Measurements from ENCODE around the gene AHDC1.

AHDC1 gene

GRCh38 chr1:27561124-27561899, 42.6 kb downstream of the AHDC1 start:
- DNase-seq, result no peak
- Histone ChIP-seq H3K4me3 (ENCODE audit: low read length) (no peak overlapping the region), H3K79me2 (ENCODE audit: low read length) (no peaks in the 10 kb centered on the region), H4K20me1 (ENCODE audit: insufficient read depth, low read length) (no peaks in the 10 kb centered on the region), H3F3A (ENCODE audit: insufficient read depth, low read length) (peaks cover 5% of the 10 kb centered on the region; the same call in 1 of the 2 replicates), H3K4me2 (ENCODE audit: low read depth, low read length) (no peak overlapping the region), H2AFZ (ENCODE audit: low read length) (no peak overlapping the region), H3K27me3 (replicated peaks; ENCODE audit: insufficient read depth, low read length) (no peaks in the 10 kb centered on the region), H3K9me2 (replicated peaks; ENCODE audit: insufficient read depth, low read length) (no peaks in the 10 kb centered on the region), H3K9me3 (replicated peaks; ENCODE audit: insufficient read depth, low read length) (no peaks in the 10 kb centered on the region), H3K36me3 (replicated peaks; ENCODE audit: insufficient read depth, low read length) (no peaks in the 10 kb centered on the region), H3K9ac (ENCODE audit: low read length) (no peak overlapping the region), H3K4me1 (ENCODE audit: low read length) (peaks cover 11% of the 10 kb centered on the region), H3K27ac (ENCODE audit: low read length) (no peak overlapping the region)
- TF ChIP-seq EZH2 (optimal IDR thresholded peaks at IDR 0.05; ENCODE audit: low read depth, low read length) (no peak), EZH2phosphoT487 (IDR thresholded peaks at IDR 0.05; ENCODE audit: low read length) (no peak), CTCF (IDR thresholded peaks at IDR 0.05; ENCODE audit: low read length) (no peak)

GRCh38 chr1:27560268-27561123, 43.4 kb downstream of the AHDC1 start:
- no peak for TF ChIP-seq CTCF (IDR thresholded peaks at IDR 0.05; ENCODE audit: low read length)
- TF ChIP-seq EZH2phosphoT487 (IDR thresholded peaks at IDR 0.05; ENCODE audit: low read length), result no peak
- TF ChIP-seq EZH2 (optimal IDR thresholded peaks at IDR 0.05; ENCODE audit: low read depth, low read length), result no peak
- Histone ChIP-seq H4K20me1 (ENCODE audit: insufficient read depth, low read length) (no peaks in the 10 kb centered on the region), H3K36me3 (replicated peaks; ENCODE audit: insufficient read depth, low read length) (no peaks in the 10 kb centered on the region), H3K27ac (ENCODE audit: low read length) (no peak overlapping the region), H3K4me1 (ENCODE audit: low read length) (peaks cover 16% of the 10 kb centered on the region), H3K79me2 (ENCODE audit: low read length) (no peaks in the 10 kb centered on the region), H3K9ac (ENCODE audit: low read length) (no peak overlapping the region), H3K9me2 (replicated peaks; ENCODE audit: insufficient read depth, low read length) (no peaks in the 10 kb centered on the region), H2AFZ (ENCODE audit: low read length) (no peak overlapping the region), H3F3A (ENCODE audit: insufficient read depth, low read length) (peaks cover 5% of the 10 kb centered on the region; the same call in 1 of the 2 replicates), H3K4me3 (ENCODE audit: low read length) (no peak overlapping the region), H3K27me3 (replicated peaks; ENCODE audit: insufficient read depth, low read length) (no peaks in the 10 kb centered on the region), H3K4me2 (ENCODE audit: low read depth, low read length) (no peak overlapping the region), H3K9me3 (replicated peaks; ENCODE audit: insufficient read depth, low read length) (no peaks in the 10 kb centered on the region)
- DNase-seq, result no peak

- peaks cover 5% of the 10 kb centered on the region; the same call in 1 of the 2 replicates for H3F3A ChIP-seq (ENCODE audit: insufficient read depth, low read length)
- TF ChIP-seq CTCF (IDR thresholded peaks at IDR 0.05; ENCODE audit: low read length) (no peak), EZH2phosphoT487 (IDR thresholded peaks at IDR 0.05; ENCODE audit: low read length) (no peak), EZH2 (optimal IDR thresholded peaks at IDR 0.05; ENCODE audit: low read depth, low read length) (no peak)
- peaks cover 16% of the 10 kb centered on the region for H3K4me1 ChIP-seq (ENCODE audit: low read length)
- no peak overlapping the region for H3K4me2 ChIP-seq (ENCODE audit: low read depth, low read length)
- no peak overlapping the region for H3K9ac ChIP-seq (ENCODE audit: low read length)
- H3K36me3 ChIP-seq (replicated peaks; ENCODE audit: insufficient read depth, low read length), result no peaks in the 10 kb centered on the region
- H2AFZ ChIP-seq (ENCODE audit: low read length), result no peak overlapping the region
- H3K9me3 ChIP-seq (replicated peaks; ENCODE audit: insufficient read depth, low read length), result no peaks in the 10 kb centered on the region
- no peaks in the 10 kb centered on the region for H4K20me1 ChIP-seq (ENCODE audit: insufficient read depth, low read length)
- H3K9me2 ChIP-seq (replicated peaks; ENCODE audit: insufficient read depth, low read length), result no peaks in the 10 kb centered on the region
- H3K27ac ChIP-seq (ENCODE audit: low read length), result no peak overlapping the region
- no peak overlapping the region for H3K4me3 ChIP-seq (ENCODE audit: low read length)
- no peaks in the 10 kb centered on the region for H3K27me3 ChIP-seq (replicated peaks; ENCODE audit: insufficient read depth, low read length)
- no peak for DNase-seq
- no peaks in the 10 kb centered on the region for H3K79me2 ChIP-seq (ENCODE audit: low read length)
These were observed 44.4 kb downstream of the AHDC1 start for GRCh38 chr1:27559466-27560030.

All from MM.1S (cell line).